Keratinocyte (primary cell): Measurements from ENCODE around the gene STEAP1B. TPM values are rescaled to one million over a fixed set of nuclear protein-coding genes. Genes with fewer than 3 reads are reported as not detected.

Experiments used
- DNase-seq: peaks from one replicate; pipeline ENCODE4 v3.0.0-alpha.2; 2011; ENCODE audit warnings: low read depth, missing footprints, low spot score
- FAIRE-seq: peaks from 2 replicates; lab custom pipeline; 2011; peaks lifted over from hg19 to GRCh38; lab: Jason Lieb, UNC
- H2AFZ ChIP-seq: 2 replicates; pipeline ENCODE4 v1.6.0; 2012; ENCODE audit warnings: low read length, control low read depth, inconsistent platforms; ENCODE audit not compliant: control insufficient read depth
- H3K27ac ChIP-seq: 2 replicates; pipeline ENCODE4 v1.5.1; 2011; ENCODE audit warnings: low read length; ENCODE audit not compliant: control insufficient read depth, insufficient read depth
- H3K27me3 ChIP-seq: 3 replicates; pipeline ENCODE4 v1.6.0; 2011; ENCODE audit warnings: low read length; ENCODE audit not compliant: control insufficient read depth, insufficient read depth; ENCODE audit errors: extremely low read depth
- H3K36me3 ChIP-seq, 2 experiments: 2 replicates in 1 of 2; 3 replicates in 1 of 2; pipeline ENCODE4 v1.5.1; 2011; ENCODE audit warnings: low read length in 2 of 2, mild to moderate bottlenecking in 1 of 2; ENCODE audit not compliant: control insufficient read depth in 2 of 2, insufficient read depth in 2 of 2; ENCODE audit errors: extremely low read depth in 1 of 2
- H3K4me1 ChIP-seq: 3 replicates; pipeline ENCODE4 v1.5.1; 2011; ENCODE audit warnings: low read length; ENCODE audit not compliant: control insufficient read depth, insufficient read depth; ENCODE audit errors: extremely low read depth
- H3K4me2 ChIP-seq: 3 replicates; pipeline ENCODE4 v1.6.0; 2011; ENCODE audit warnings: low read depth, low read length; ENCODE audit not compliant: control insufficient read depth, insufficient read depth; ENCODE audit errors: extremely low read depth
- H3K4me3 ChIP-seq, 3 experiments: fragments of 200-600 bp in 1 of 3; sonication (generic) in 1 of 3; 2 replicates in 2 of 3; 3 replicates in 1 of 3; pipeline ENCODE4 v1.5.1; 2011 to 2016; ENCODE audit warnings: low read length in 3 of 3, mild to moderate bottlenecking in 3 of 3, control low read depth in 2 of 3, inconsistent platforms in 1 of 3, low read depth in 1 of 3, mixed read lengths in 1 of 3, mixed run types in 1 of 3, moderate library complexity in 1 of 3; ENCODE audit not compliant: control insufficient read depth in 2 of 3, insufficient read depth in 2 of 3; ENCODE audit errors: extremely low read depth in 1 of 3
- H3K79me2 ChIP-seq: 2 replicates; pipeline ENCODE4 v1.6.0; 2012; ENCODE audit warnings: low read length; ENCODE audit not compliant: control insufficient read depth, insufficient read depth
- H3K9ac ChIP-seq: 3 replicates; pipeline ENCODE4 v1.6.0; 2011; ENCODE audit warnings: low read length; ENCODE audit not compliant: control insufficient read depth, insufficient read depth; ENCODE audit errors: extremely low read depth
- H3K9me1 ChIP-seq: 3 replicates; pipeline ENCODE4 v1.6.0; 2011; ENCODE audit warnings: low read length; ENCODE audit not compliant: control insufficient read depth, insufficient read depth; ENCODE audit errors: extremely low read depth
- H3K9me3 ChIP-seq: 2 replicates; pipeline ENCODE4 v1.5.1; 2012; ENCODE audit warnings: low read depth, low read length; ENCODE audit not compliant: control insufficient read depth
- H4K20me1 ChIP-seq: 3 replicates; pipeline ENCODE4 v1.6.0; 2011; ENCODE audit warnings: low read length; ENCODE audit not compliant: control insufficient read depth, insufficient read depth; ENCODE audit errors: extremely low read depth
- CTCF ChIP-seq, 3 experiments: IDR thresholded peaks in 1 of 3; conservative IDR thresholded peaks in 1 of 3; optimal IDR thresholded peaks in 1 of 3; 2 replicates in 2 of 3; 3 replicates in 1 of 3; pipeline versions ENCODE3 to v1.5.1; 2011; ENCODE audit warnings: low read length in 3 of 3, mild to moderate bottlenecking in 3 of 3, moderate library complexity in 2 of 3, control low read depth in 1 of 3, inconsistent platforms in 1 of 3; ENCODE audit not compliant: insufficient read depth in 2 of 3; ENCODE audit errors: extremely low read depth in 1 of 3
- EZH2 ChIP-seq: IDR thresholded peaks from one replicate; pipeline ENCODE4 v1.6.1; 2012; ENCODE audit warnings: inconsistent platforms, mild to moderate bottlenecking, low read length, moderate library complexity
- dilution Hi-C: fragments of 300-500 bp; cut with MboI; formaldehyde crosslinking; loops from one replicate; pipeline ENCODE4 v1.7.0; 2020; ENCODE audit warnings: low sequenced_read_pairs; ENCODE audit not compliant: extremely low pct_ligation_motif_present
- polyA plus RNA-seq, 5 experiments: library from polyadenylated mRNA; depleted of rRNA in 3 of 5; stranded (reverse) in 3 of 5; stranded (forward) in 1 of 5; unstranded in 1 of 5; fragments of >200 nt; gene quantifications; 1 replicate in 1 of 5; 2 replicates in 3 of 5; 3 replicates in 1 of 5; pipeline versions ENCODE4 v1.2.1 to v1.2.3, GENCODE V29; 2011 to 2012; ENCODE audit warnings: missing spikeins in 2 of 5, low read depth in 1 of 5, low replicate concordance in 1 of 5

Gene STEAP1B
- polyA plus RNA-seq, 1 donor (not counting 4 experiments of a cell fraction or from before 2014, with no cell fraction given): 18.9 TPM

- dilution Hi-C loops: no loop called here
- no peak overlapping the region for H3K4me3 ChIP-seq
- H3K79me2 ChIP-seq: no peaks in the 10 kb centered on the region
- H3K27me3 ChIP-seq: no peaks in the 10 kb centered on the region
- H3K36me3 ChIP-seq: no peaks in the 10 kb centered on the region
- no peaks in the 10 kb centered on the region for H3K4me1 ChIP-seq
- FAIRE-seq (no peak), DNase-seq (no peak)
- H3K9ac ChIP-seq: no peak overlapping the region
- no peaks in the 10 kb centered on the region for H4K20me1 ChIP-seq
- H2AFZ ChIP-seq: no peak overlapping the region
- no peak overlapping the region for H3K4me2 ChIP-seq
- H3K27ac ChIP-seq: no peak overlapping the region
- TF ChIP-seq EZH2 (no peak), CTCF (optimal IDR thresholded peaks at IDR 0.05 in 1 of 3, IDR thresholded peaks at IDR 0.05 in 1 of 3, conservative IDR thresholded peaks at IDR 0.05 in 1 of 3; ENCODE audit: extremely low read depth in 1 of 3, insufficient read depth in 2 of 3, low read length in 3 of 3) (no peak)
- no peaks in the 10 kb centered on the region for H3K9me3 ChIP-seq
- H3K9me1 ChIP-seq: no peaks in the 10 kb centered on the region
Measured at GRCh38 chr7:22481726-22482125, 18.3 kb downstream of the STEAP1B start.

GRCh38 chr7:22480523-22481075 is 19.4 kb downstream of the STEAP1B start:
- H3K27ac ChIP-seq: no peak overlapping the region
- no peak for TF ChIP-seq EZH2
- no peak for TF ChIP-seq CTCF (optimal IDR thresholded peaks at IDR 0.05 in 1 of 3, IDR thresholded peaks at IDR 0.05 in 1 of 3, conservative IDR thresholded peaks at IDR 0.05 in 1 of 3; ENCODE audit: extremely low read depth in 1 of 3, insufficient read depth in 2 of 3, low read length in 3 of 3)

More at GRCh38 chr7:22480523-22481075, 19.4 kb downstream of the STEAP1B start:
- no peaks in the 10 kb centered on the region for H3K4me1 ChIP-seq
- H2AFZ ChIP-seq: no peak overlapping the region
- no peaks in the 10 kb centered on the region for H3K9me3 ChIP-seq
- H3K4me3 ChIP-seq: no peak overlapping the region
- H3K4me2 ChIP-seq: no peak overlapping the region
- no peaks in the 10 kb centered on the region for H3K27me3 ChIP-seq
- H3K9ac ChIP-seq: no peak overlapping the region
- DNase-seq (no peak), FAIRE-seq (no peak)
- no peaks in the 10 kb centered on the region for H4K20me1 ChIP-seq
- H3K36me3 ChIP-seq: no peaks in the 10 kb centered on the region
- dilution Hi-C loops: no loop called here
- no peaks in the 10 kb centered on the region for H3K79me2 ChIP-seq
- peaks cover 2% of the 10 kb centered on the region for H3K9me1 ChIP-seq
